Measurements from ENCODE around the gene CHRNE.

DNA sequence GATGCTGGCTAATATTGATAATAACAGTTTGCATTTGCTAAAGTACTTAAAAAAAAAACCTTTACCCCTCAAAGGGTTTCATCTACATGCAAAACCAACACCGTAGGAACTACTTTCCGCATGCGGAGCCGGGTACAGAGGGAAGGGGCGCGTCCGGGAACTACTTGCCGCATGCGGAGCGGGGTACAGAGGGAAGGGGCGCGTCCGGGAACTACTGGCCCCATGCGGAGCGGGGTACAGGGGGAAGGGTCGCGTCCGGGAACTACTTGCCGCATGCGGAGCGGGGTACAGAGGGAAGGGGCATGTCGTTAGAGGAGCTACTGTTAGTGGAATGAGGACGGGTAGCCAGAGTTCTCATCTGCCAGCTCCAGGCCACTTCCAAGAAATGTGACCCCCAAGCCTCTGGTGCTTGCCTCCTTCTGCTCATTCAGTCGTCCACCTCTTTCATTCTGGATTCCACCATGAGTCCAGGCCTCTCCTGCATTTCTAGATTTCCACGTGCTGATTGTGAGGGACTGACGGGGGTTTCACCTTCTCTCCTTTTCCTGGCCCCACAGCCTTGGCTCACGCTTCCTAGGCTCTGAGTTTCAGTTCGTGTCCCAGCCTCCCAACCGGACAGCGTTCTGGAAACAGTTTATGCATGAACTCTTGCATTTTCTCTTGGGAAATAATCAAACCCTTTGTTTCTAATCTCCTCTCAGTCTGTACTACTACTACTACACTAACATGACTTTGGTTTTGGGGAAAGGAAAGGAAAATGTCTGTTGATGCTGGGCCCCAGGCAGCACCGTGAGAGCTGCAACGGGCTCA lies 42.9 kb downstream of the CHRNE start:
- TF ChIP-seq, protein P1, sequence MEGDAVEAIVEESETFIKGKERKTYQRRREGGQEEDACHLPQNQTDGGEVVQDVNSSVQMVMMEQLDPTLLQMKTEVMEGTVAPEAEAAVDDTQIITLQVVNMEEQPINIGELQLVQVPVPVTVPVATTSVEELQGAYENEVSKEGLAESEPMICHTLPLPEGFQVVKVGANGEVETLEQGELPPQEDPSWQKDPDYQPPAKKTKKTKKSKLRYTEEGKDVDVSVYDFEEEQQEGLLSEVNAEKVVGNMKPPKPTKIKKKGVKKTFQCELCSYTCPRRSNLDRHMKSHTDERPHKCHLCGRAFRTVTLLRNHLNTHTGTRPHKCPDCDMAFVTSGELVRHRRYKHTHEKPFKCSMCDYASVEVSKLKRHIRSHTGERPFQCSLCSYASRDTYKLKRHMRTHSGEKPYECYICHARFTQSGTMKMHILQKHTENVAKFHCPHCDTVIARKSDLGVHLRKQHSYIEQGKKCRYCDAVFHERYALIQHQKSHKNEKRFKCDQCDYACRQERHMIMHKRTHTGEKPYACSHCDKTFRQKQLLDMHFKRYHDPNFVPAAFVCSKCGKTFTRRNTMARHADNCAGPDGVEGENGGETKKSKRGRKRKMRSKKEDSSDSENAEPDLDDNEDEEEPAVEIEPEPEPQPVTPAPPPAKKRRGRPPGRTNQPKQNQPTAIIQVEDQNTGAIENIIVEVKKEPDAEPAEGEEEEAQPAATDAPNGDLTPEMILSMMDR (IDR thresholded peaks at IDR 0.05): no peak
- no peak for TF ChIP-seq EZH2 (IDR thresholded peaks at IDR 0.05; ENCODE audit: borderline replicate concordance, insufficient read depth, low read depth, low read length, poor library complexity, severe bottlenecking)

Measured in B cell (primary cell).